GM19438 (cell line): Measurements from ENCODE around the gene CDY1.
"Not testable (repeated sequence)": the region's sequence is repeated elsewhere in the genome, so short reads cannot be mapped to it uniquely, and the experiment has no call there.

Experiments
- ATAC-seq: cut with Tn5 transposase; IDR thresholded peaks from one replicate; pipeline ENCODE4 v1.9.1; 2021; ENCODE audit warnings: low read depth; ENCODE audit not compliant: unreplicated experiment

CDY1 gene, protein sequence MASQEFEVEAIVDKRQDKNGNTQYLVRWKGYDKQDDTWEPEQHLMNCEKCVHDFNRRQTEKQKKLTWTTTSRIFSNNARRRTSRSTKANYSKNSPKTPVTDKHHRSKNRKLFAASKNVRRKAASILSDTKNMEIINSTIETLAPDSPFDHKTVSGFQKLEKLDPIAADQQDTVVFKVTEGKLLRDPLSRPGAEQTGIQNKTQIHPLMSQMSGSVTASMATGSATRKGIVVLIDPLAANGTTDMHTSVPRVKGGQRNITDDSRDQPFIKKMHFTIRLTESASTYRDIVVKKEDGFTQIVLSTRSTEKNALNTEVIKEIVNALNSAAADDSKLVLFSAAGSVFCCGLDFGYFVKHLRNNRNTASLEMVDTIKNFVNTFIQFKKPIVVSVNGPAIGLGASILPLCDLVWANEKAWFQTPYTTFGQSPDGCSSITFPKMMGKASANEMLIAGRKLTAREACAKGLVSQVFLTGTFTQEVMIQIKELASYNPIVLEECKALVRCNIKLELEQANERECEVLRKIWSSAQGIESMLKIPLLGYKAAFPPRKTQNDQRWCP

DNA sequence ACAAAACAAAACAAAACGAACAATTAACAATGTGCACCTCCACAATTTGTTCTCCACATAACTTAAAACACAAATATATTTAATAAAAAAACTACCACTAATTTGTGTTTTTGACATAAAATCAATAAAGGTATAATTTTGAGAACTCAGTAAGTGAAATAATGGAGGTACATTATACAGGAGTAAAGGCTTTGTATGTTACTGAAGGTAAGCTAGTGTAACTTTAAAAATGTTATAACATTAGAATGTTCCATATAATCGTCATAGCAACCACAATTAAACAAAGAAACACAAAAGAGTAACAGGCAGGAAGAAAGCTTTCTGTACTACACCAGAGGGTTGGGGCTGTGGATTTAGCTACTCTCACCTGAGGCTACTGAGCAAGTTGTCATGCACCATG, at the start of gene CDY1:
CDY1 (plus strand) TSS at position 301 of the 400 bp plus-strand sequence. CDS start 326 bp downstream, outside the sequence.
- not testable (repeated sequence) for ATAC-seq

DNA sequence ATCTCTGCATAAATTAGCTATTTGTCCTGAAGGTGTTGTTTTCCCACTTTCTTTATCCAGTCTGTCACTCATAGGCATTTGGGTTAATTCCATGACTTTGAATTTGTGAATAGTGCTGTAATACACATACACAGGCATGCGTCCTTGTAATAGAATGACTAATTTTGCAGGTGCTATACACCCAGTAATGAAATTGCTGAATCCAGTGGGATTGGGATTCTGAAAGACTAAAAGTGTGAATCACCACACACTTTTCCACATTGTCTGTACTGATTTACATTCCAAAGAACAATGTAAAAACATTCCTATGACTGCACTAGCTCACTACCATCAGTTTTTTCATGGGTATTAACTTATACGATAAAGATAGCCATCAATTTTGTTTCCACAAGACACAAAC, 28.6 kb upstream of the CDY1 start:
- not testable (repeated sequence) for ATAC-seq

DNA sequence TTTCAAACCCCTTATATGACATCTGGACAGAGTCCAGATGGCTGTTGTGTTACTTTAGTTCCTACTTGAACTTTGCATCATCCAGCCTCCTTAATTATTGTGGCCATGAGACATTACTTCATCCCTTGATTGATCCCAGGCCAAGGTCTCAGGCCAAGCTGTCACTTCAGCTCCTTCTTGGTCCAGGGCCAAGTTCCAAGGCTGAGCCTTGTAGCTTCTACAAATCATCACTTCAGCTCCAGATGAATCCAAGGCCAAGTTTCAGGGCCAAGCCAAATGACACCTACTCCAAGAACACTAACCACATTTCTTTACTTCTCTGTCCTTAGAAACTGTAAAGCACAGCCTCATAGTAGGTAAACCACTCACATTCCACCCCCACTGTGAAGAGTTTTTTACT, 1.7 kb upstream of the CDY1 start:
- not testable (repeated sequence) for ATAC-seq

DNA sequence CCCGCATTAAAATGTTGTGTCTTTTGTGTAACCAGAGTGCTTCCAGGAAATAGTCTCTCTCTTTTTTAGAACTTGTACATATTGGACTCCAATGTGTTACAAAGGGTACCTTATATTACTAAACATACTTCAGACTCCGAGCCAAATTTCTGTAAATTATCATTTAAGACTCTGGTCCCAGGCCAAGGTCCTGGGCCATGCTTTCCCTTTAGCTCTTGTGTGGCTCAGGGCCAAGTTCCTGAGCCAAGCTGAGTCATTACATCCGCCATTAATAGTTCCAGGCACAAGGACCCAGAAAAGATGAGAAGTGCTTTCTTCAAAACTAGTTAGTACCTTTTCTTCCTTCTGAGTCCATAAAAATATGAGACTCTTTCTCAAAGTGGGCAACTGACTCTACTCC, 4.6 kb downstream of the CDY1 start:
- ATAC-seq: not testable (repeated sequence)

DNA sequence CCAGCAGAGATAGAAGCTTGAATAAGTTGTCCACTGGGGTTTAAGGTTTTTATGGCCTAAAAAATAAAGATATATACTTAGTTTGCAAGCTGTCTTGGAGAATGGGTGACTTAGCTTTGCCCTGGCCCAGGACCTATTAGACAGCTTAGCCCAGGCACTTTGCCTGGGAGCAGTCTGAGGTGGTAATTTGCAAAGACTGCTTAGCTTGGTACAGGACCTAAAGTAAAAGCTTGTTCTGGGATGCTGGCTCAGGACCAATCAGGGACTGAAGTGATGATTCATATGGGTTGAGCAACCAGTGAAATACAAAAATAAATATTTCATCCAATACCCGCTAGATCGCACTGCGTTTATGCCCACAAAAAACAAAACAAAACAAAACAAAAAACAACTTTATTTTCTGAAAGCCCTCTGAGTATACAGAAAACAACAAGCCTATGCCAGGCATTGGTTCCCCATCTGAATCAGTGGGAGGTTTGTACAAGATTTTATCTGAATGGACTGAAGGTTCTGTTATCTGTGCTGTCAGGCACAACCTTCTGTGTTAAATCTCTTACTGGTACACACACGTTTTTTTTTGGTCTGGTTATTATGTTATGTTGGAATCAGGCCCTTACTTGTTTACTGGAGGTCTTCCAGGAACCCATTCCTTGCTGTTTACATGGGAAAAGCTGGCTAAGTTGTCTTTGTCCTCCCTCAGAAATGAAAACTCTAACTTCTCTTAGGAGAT, 8.6 kb downstream of the CDY1 start:
- not testable (repeated sequence) for ATAC-seq

DNA sequence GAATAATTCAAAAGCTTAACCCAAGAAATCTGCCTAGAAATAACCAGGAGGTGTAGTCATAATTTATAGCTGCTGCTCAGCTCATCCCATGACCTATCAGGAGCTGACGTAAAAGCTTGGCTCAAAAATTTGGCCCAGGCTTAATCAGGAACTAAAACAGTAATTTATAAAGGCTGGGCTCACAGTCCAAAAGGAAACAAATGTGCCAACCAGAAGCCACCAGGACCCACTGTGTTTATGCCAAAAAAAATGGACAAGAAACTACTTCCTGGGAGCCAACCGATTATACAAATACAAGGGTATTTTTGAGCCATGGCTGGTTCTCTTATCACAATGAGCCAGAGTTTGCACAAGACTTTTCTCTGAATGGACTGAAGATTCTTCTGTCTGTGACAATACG, 17.9 kb downstream of the CDY1 start:
- ATAC-seq: not testable (repeated sequence)

DNA sequence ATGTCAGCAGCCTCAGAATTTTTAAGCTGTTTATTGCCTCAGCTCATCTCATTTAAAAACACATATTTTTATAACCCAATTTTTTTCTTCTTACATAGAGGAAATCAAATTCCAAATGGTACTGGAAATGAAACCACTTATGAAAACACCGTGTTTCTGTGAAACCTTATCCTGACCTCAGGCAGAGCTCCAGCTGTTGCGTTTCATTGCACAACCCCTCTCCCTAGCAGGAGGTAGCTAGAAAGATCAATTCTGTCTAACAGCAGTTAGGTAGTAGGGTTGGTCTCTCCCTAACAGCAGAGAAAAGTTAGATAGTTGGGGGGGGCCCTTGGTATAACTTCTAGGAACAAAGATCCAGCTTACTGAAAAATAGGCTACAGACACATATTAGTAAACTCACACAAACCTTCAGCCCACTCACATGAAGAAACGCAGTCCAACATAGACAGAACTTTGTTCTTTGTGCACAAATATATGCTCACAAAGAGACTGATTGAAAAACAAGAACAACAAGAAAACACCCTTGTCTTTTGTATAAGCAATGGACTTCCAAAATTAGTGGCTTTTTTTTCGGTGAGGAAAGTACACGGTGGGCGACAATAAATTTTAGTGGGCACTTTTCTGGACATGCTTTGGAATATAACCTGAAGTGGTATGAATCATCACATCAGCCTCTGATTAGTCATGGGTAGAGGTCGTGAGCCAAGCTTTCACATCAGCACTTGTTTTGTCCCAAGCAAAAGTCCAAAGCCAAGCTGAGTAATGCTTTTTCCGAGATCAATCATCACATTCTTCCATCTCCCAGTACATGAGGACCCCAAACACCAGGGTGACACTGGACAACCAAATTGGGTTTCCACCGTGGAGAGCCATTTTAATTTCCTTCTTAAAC, 21.4 kb downstream of the CDY1 start:
- ATAC-seq: not testable (repeated sequence)
